Mucosa of descending colon (tissue), 3 donors: Measurements from ENCODE around the gene IL7R. TPM values are rescaled to one million over a fixed set of nuclear protein-coding genes. Genes with fewer than 3 reads are reported as not detected.

Experiments
- ATAC-seq: fragments of 200-7000 bp; cut with Tn5 transposase; one replicate; pipeline ENCODE4 v1.9.1; 2020; ENCODE audit warnings: mild to moderate bottlenecking, moderate library complexity
- DNase-seq, 3 donors: peaks; one replicate each; pipeline ENCODE4 v3.0.0-alpha.2; 2020
- H3K36me3 ChIP-seq: fragments of 200-600 bp; one replicate; pipeline ENCODE4 v1.8.0; 2021; ENCODE audit warnings: low read depth, mild to moderate bottlenecking
- H3K4me1 ChIP-seq: fragments of 200-600 bp; one replicate; pipeline ENCODE4 v1.8.0; 2021; ENCODE audit warnings: low read depth, mild to moderate bottlenecking
- H3K4me3 ChIP-seq: fragments of 200-600 bp; one replicate; pipeline ENCODE4 v1.8.0; 2021; ENCODE audit warnings: mild to moderate bottlenecking
- H3K9me3 ChIP-seq: fragments of 200-600 bp; one replicate; pipeline ENCODE4 v1.8.0; 2021; ENCODE audit warnings: mild to moderate bottlenecking
- intact Hi-C, 2 donors: fragments of 100-400 bp; cut with DNase I in 1 of 2; cut with micrococcal nuclease in 1 of 2; formaldehyde crosslinking; loops; one replicate each; pipeline versions ENCODE4 v1.11.0 to v1.11.1; 2022; cut with DNase I, micrococcal nuclease
- total RNA-seq, 3 donors: library from RNA; stranded (reverse); fragmentation: NEBNext Ultra II Directional in 2 of 3; extraction: Animal tissue kit (Norgen Biotek cat#: 25700) in 2 of 3; gene quantifications; one replicate each; pipeline versions ENCODE4 v1.2.1 to v1.2.4, GENCODE V29; 2021 to 2023
- TF ChIP-seq, protein P1 (sequence below): fragments of 200-600 bp; IDR thresholded peaks from one replicate; pipeline ENCODE4 v1.8.0; 2022; ENCODE audit warnings: antibody characterized with exemption, mild to moderate bottlenecking
- donor health status: DM: no; HTN: no; CAD: no; lungs with moderate emphysema.
- donor health status: DM: no; HTN: no; CAD: no.
- donor health status: DM: no; HTN: yes; CAD: no.

IL7R gene
- total RNA-seq, 3 donors from 2014 or later, result 6.6 to 16.9 (median 10.4) TPM

DNA sequence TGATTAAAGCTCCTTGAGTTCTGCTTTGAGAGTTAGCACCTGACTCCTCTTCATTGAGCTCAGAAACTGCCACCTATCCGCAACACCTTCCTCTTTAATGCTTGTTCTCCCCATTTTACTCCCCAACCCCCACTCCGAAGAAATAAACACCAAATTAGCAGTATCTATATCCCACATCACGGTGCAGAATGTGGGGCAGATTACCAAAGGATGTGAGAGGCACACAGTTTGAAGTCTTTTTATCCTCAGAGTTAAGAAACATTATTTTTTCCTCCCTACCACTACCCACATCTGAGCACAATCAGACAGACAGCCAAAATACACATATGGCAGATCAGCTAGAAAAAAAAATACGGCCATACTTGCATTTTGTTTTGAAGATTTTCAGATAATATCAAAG is 26.1 kb upstream of the IL7R start:
- no peak for DNase-seq
- intact Hi-C loops, result no loop called here
- Histone ChIP-seq H3K9me3 (no peaks in the 10 kb centered on the region), H3K36me3 (no peaks in the 10 kb centered on the region), H3K4me3 (no peak overlapping the region), H3K4me1 (no peaks in the 10 kb centered on the region)
- ATAC-seq, result peak; percentile 53
- TF ChIP-seq, protein P1, sequence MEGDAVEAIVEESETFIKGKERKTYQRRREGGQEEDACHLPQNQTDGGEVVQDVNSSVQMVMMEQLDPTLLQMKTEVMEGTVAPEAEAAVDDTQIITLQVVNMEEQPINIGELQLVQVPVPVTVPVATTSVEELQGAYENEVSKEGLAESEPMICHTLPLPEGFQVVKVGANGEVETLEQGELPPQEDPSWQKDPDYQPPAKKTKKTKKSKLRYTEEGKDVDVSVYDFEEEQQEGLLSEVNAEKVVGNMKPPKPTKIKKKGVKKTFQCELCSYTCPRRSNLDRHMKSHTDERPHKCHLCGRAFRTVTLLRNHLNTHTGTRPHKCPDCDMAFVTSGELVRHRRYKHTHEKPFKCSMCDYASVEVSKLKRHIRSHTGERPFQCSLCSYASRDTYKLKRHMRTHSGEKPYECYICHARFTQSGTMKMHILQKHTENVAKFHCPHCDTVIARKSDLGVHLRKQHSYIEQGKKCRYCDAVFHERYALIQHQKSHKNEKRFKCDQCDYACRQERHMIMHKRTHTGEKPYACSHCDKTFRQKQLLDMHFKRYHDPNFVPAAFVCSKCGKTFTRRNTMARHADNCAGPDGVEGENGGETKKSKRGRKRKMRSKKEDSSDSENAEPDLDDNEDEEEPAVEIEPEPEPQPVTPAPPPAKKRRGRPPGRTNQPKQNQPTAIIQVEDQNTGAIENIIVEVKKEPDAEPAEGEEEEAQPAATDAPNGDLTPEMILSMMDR, result no peak

DNA sequence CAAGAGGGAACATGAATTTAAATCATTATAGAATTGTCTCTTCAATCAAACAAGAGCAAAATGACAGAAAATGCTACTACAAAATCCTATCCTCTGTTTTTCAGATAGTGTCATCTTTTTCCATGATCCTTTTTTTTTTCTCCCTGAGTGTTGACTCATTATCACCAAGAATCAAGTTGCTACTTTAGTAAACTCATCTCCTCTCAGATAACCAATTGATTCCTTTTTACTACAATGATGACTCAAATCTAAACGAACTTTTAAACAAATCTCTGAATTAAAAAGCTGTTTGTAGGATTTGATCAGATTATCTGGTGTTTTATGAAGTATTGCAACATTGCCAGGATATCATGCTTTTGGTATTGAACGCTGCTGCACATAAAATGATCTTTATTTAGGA is 23.9 kb upstream of the IL7R start:
- DNase-seq (no peak), ATAC-seq (no peak)
- Histone ChIP-seq H3K4me3 (no peak overlapping the region), H3K9me3 (no peaks in the 10 kb centered on the region), H3K36me3 (no peaks in the 10 kb centered on the region), H3K4me1 (no peaks in the 10 kb centered on the region)
- intact Hi-C loops, result no loop called here
- TF ChIP-seq, protein P1, result no peak

DNA sequence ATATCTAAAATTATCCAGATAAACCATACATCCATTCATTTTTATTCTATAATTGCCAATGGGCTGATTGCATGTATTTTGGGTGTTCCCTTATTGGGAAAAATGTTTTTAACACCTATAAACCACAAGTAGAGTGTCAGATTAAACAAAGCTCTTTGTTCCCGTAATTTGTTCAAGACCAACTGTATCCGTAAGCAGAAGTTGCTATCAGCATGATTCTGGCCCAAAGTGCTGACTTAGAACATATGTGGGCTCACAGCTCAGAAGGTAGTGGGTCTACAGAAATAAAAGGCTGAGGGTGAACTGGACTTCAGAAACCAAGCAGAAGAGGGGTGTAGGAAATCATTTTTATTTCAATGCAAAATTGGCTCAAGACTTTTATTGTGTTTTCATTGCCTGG is 23.5 kb upstream of the IL7R start:
- ATAC-seq, result no peak
- Histone ChIP-seq H3K9me3 (no peaks in the 10 kb centered on the region), H3K4me1 (no peaks in the 10 kb centered on the region), H3K4me3 (no peak overlapping the region), H3K36me3 (no peaks in the 10 kb centered on the region)
- intact Hi-C loops, result no loop called here
- DNase-seq, result no peak
- TF ChIP-seq, protein P1, result no peak

DNA sequence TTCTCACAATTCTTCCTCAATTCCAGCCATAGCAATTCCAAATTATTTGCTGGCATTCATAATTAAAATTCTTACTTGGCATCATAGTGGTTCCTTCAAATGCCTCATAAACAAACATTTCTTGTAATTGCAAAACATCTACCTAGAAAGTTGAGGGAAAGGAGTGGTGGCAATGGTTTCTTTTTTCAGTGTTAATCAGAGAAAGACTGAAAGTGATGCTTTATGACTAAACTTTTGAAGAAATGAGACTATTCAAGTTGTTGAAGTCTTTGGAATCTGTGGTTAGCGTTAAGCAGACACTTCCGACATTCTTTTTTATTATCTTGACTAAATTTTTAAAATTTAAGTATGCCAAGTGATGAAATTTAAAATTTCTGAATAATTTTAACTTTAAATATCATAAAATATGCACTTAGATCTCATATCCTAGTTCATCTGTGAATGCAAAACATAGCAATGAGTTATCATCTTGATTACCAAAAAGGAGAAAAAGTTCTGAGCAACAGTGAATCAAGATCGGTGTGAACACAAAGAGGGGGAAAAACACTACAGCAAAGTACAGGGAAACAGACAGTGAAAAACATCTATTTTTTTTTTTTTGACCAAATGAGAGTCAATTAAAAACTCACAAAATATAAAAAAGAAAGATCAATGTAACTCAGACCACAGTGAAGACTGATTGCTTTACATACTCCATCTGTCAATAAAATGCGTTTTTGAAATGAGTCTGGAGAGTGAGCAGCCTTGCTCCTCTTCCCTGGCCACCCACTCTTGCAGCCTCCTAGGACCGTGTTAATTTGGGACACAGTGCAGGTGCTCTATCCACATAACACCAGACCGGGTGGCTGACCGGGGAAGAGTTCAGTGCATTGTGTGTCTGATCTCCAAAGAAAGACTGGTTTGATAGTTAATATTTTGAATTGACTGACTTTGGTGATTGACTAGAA is 20.6 kb upstream of the IL7R start:
- intact Hi-C loops, result no loop called here

DNA sequence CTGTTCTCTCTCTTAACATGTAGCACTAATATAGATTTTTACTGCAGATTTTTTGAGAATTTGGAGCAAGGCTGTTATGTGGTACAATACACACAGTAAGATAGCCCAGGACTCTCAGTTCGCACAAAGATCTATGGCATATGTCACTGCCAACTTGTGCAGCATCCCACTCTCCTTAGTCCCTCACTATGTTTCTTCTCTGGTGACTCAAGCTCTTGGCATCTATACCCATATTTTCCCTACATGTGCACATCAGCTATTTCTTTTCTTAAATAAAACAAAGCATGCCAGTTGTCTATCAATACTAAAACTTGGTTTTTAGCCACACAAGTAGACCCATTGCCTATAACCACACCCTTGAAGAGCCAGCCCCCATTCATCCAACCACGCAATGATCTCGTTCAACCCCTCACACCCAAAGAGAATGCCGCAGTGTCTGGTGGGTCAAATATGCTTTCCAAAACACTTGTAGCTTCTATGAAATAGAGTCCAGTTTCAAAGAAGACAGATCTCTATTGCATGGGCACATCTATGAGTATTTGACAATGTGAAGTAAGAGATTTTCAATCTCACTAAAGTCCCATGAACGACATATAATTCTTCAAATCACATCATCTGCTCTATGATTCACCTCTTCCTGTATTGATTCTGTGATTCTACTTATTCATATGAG is 18.2 kb upstream of the IL7R start:
- Histone ChIP-seq H3K9me3 (no peaks in the 10 kb centered on the region), H3K36me3 (no peaks in the 10 kb centered on the region), H3K4me1 (no peaks in the 10 kb centered on the region), H3K4me3 (no peak overlapping the region)
- no peak for DNase-seq
- TF ChIP-seq, protein P1, result no peak
- intact Hi-C loops, result no loop called here
- no peak for ATAC-seq

More for the DNA sequence above, 20.6 kb upstream of the IL7R start:
- DNase-seq, result no peak
- Histone ChIP-seq H3K36me3 (no peaks in the 10 kb centered on the region), H3K4me3 (no peak overlapping the region), H3K4me1 (no peaks in the 10 kb centered on the region), H3K9me3 (no peaks in the 10 kb centered on the region)
- no peak for ATAC-seq
- TF ChIP-seq, protein P1, result no peak
